OCI-LY3 (cell line): ENCODE data around the gene SPINT2.

Experiments
- H2AFZ ChIP-seq: fragments of 200-600, 300-600 bp; shearing (Covaris generic); 2 replicates; pipeline ENCODE4 v1.6.0; 2014; ENCODE audit warnings: antibody characterized with exemption, low read depth, low read length
- H3K27ac ChIP-seq: fragments of 200-600, 300-600 bp; sonication (generic); 2 replicates; pipeline ENCODE4 v1.5.1; 2014; ENCODE audit warnings: mild to moderate bottlenecking, low read length, moderate library complexity, mixed read lengths
- H3K27me3 ChIP-seq: fragments of 200-600, 300-600 bp; sonication (generic); 2 replicates; pipeline ENCODE4 v1.6.1; 2014; ENCODE audit warnings: low read depth, low read length, mixed read lengths
- H3K36me3 ChIP-seq: fragments of 200-600, 300-600 bp; sonication (generic); replicated peaks from 2 replicates; pipeline ENCODE3; 2014; ENCODE audit warnings: low read depth, low read length, mixed read lengths
- H3K4me1 ChIP-seq: fragments of 300-600, 200-600 bp; sonication (generic); 2 replicates; pipeline ENCODE4 v1.6.1; 2014; ENCODE audit warnings: low read length, mixed read lengths
- H3K4me2 ChIP-seq: fragments of 200-600, 300-600 bp; sonication (generic); 2 replicates; pipeline ENCODE4 v1.6.1; 2014; ENCODE audit warnings: low read length, mixed read lengths
- H3K4me3 ChIP-seq: fragments of 300-600, 200-600 bp; sonication (generic); 2 replicates; pipeline ENCODE4 v1.5.1; 2014; ENCODE audit warnings: antibody characterized with exemption, mild to moderate bottlenecking, low read length, moderate library complexity
- H3K79me2 ChIP-seq: fragments of 300-600, 200-600 bp; shearing (Covaris generic); 2 replicates; pipeline ENCODE4 v1.6.1; 2014; ENCODE audit warnings: mild to moderate bottlenecking, low read length, mixed read lengths
- H3K9ac ChIP-seq: fragments of 300-600, 200-600 bp; shearing (Covaris generic); 2 replicates; pipeline ENCODE4 v1.6.0; 2014; ENCODE audit warnings: mild to moderate bottlenecking, low read length, moderate library complexity
- H3K9me3 ChIP-seq: fragments of 200-600, 300-600 bp; shearing (Covaris generic); 2 replicates; pipeline ENCODE4 v1.6.1; 2014; ENCODE audit warnings: low read length, mixed read lengths; ENCODE audit not compliant: insufficient read depth
- H4K20me1 ChIP-seq: fragments of 200-600, 300-600 bp; sonication (generic); 2 replicates; pipeline ENCODE4 v1.6.1; 2016; ENCODE audit warnings: low read length, mixed read lengths; ENCODE audit not compliant: insufficient read depth
- CTCF ChIP-seq: fragments of 200-600, 300-600 bp; sonication (generic); IDR thresholded peaks from 2 replicates; pipeline ENCODE4 v1.5.1; 2014; ENCODE audit warnings: antibody characterized with exemption, low read length, low read depth
- EZH2phosphoT487 ChIP-seq: fragments of 200-600 bp; shearing (Covaris generic); IDR thresholded peaks from 2 replicates; pipeline ENCODE4 v1.6.1; 2018; ENCODE audit warnings: antibody characterized with exemption, mixed run types, low read depth

The SPINT2 gene

DNA sequence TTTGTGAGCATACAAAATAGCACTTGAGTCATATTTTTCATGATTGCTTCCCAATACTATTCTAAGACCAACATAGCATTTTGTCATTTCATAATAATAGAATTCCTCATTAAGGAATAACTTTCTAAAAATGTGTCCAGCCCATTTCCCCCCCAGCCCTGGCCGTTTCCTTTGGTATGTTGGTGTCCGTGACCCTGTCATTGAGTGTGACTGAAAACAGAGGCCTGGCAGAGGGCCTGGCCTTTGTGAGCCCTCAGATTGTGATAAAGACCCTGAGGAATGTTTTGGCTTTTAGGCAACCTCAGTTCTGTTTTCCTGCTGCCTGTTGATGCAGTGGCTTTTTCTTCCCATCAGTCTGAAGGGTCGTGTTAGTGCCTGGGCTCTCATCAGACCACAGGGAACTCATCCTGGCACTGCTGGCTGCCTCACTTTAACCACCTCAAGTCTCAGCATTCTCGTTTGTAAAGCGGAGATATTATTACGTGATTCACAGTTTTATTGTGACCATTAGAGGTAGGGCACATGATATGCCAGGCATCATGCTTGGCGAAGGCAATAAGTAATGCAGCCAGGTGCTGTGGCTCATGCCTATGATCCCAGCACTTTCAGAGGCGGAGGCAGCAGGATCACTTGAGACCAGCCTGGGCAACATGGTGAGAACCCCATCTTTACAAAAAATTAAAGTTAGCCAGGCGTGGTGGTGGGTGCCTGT, 13.8 kb downstream of the SPINT2 start:
- Histone ChIP-seq H3K4me3 (no peak overlapping the region), H3K4me2 (no peak overlapping the region), H2AFZ (no peak overlapping the region), H3K27me3 (no peaks in the 10 kb centered on the region), H4K20me1 (0 out of 2 replicates have a peak, but pooled peaks cover 11% of the 10 kb centered on the region), H3K79me2 (no peaks in the 10 kb centered on the region), H3K4me1 (no peaks in the 10 kb centered on the region), H3K9ac (no peak overlapping the region), H3K27ac (no peak overlapping the region), H3K36me3 (no peaks in the 10 kb centered on the region), H3K9me3 (no peaks in the 10 kb centered on the region)
- TF ChIP-seq EZH2phosphoT487 (no peak), CTCF (no peak)

GRCh38 chr19:38278751-38279150, 14.4 kb downstream of the SPINT2 start:
- no peaks in the 10 kb centered on the region for H3K4me1 ChIP-seq
- no peak for TF ChIP-seq CTCF
- no peak for TF ChIP-seq EZH2phosphoT487

DNA sequence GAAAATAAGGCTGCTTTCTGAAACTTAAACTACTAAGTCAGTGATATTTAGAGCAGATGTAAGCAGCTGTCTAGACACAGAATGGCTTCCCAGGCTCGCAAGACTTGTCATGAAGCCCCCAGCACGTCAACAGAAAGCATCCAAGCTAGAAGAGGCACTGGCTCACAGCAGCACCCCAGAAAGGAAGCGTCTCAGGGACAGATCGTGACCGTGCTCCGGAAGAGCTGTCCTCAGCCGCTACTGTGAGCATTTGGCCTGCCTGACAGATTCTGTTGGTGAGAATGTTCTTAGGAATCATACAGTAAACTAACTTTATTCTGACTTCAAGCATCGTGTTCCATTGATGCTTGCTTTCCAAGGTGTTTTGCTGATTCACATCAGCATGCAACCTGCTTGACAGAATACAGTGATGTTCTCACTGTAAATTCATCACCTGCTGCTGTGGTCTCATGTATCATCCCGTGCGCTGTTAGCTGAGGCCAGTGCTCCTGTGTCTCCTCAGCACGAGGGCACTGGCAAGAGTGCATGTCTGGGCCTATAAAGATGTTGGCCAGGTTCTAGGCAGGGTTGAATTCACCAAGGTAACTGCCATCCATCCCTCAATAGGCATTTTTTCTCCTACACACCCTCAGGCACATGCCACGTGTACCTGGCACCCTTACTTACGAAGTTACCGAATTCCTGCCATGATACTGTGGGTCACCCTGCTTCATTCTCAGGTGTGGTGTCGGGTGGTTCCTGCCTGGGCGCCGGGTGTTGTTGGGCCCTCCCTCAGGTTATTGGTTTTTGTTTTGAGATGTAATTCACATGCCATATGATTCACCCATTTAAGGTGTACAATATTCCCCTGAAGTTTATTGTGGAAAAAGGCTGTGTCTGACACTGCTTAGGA, 15.9 kb downstream of the SPINT2 start:
- Histone ChIP-seq H3K4me1 (peaks cover 11% of the 10 kb centered on the region), H4K20me1 (0 out of 2 replicates have a peak, but pooled peaks cover 6% of the 10 kb centered on the region), H3K27ac (no peak overlapping the region), H3K27me3 (no peaks in the 10 kb centered on the region), H3K9ac (no peak overlapping the region), H3K79me2 (no peaks in the 10 kb centered on the region), H3K36me3 (no peaks in the 10 kb centered on the region), H3K4me3 (no peak overlapping the region), H3K9me3 (no peaks in the 10 kb centered on the region), H3K4me2 (no peak overlapping the region), H2AFZ (no peak overlapping the region)
- TF ChIP-seq CTCF, result no peak
- TF ChIP-seq EZH2phosphoT487, result no peak

More at GRCh38 chr19:38278751-38279150, 14.4 kb downstream of the SPINT2 start:
- Histone ChIP-seq H3K9me3 (no peaks in the 10 kb centered on the region), H2AFZ (no peak overlapping the region), H3K4me3 (no peak overlapping the region), H3K27me3 (no peaks in the 10 kb centered on the region), H3K36me3 (no peaks in the 10 kb centered on the region), H3K79me2 (no peaks in the 10 kb centered on the region), H3K27ac (no peak overlapping the region), H3K4me2 (no peak overlapping the region), H3K9ac (no peak overlapping the region), H4K20me1 (0 out of 2 replicates have a peak, but pooled peaks cover 6% of the 10 kb centered on the region)

GRCh38 chr19:38281811-38282566, 17.6 kb downstream of the SPINT2 start:
- TF ChIP-seq EZH2phosphoT487 (no peak), CTCF (no peak)
- 0 out of 2 replicates have a peak, but pooled peaks cover 6% of the 10 kb centered on the region for H4K20me1 ChIP-seq
- H3K36me3 ChIP-seq, result no peaks in the 10 kb centered on the region
- H3K9ac ChIP-seq, result no peak overlapping the region
- H3K4me3 ChIP-seq, result no peak overlapping the region
- no peaks in the 10 kb centered on the region for H3K9me3 ChIP-seq
- peaks cover 11% of the 10 kb centered on the region for H3K4me1 ChIP-seq
- H3K27me3 ChIP-seq, result no peaks in the 10 kb centered on the region
- no peaks in the 10 kb centered on the region for H3K79me2 ChIP-seq
- H3K27ac ChIP-seq, result no peak overlapping the region
- H3K4me2 ChIP-seq, result no peak overlapping the region
- no peak overlapping the region for H2AFZ ChIP-seq
